GM23338 (cell line): Measurements from ENCODE around the gene CTBP2. TPM values are rescaled to one million over a fixed set of nuclear protein-coding genes. Genes with fewer than 3 reads are reported as not detected.
A peak's percentile ranks its signal among the peaks of the same experiment; 100 is the strongest.
"Not testable (repeated sequence)": the region's sequence is repeated elsewhere in the genome, so short reads cannot be mapped to it uniquely, and the experiment has no call there.

Experiments
- ATAC-seq: fragments of 200-7000 bp; cut with Tn5 transposase; 3 replicates; pipeline ENCODE4 v1.9.1; 2020
- DNase-seq: peaks from one replicate; pipeline ENCODE4 v3.0.0-alpha.2; 2015; ENCODE audit warnings: low spot score
- H2AFZ ChIP-seq: fragments of 200-600 bp; sonication (generic); 2 replicates; pipeline ENCODE4 v1.8.0; 2016; ENCODE audit warnings: antibody characterized with exemption, mild to moderate bottlenecking, moderate library complexity
- H3F3A ChIP-seq: fragments of 200-600 bp; sonication (generic); replicated peaks from 2 replicates; pipeline ENCODE4 v1.8.0; 2017; ENCODE audit warnings: antibody characterized with exemption, mixed run types, low read depth
- H3K27ac ChIP-seq: fragments of 200-600 bp; sonication (generic); 2 replicates; pipeline ENCODE4 v1.6.1; 2016; ENCODE audit warnings: low read depth
- H3K27me3 ChIP-seq: fragments of 200-600 bp; sonication (generic); 2 replicates; pipeline ENCODE4 v1.8.0; 2016; ENCODE audit warnings: mild to moderate bottlenecking, mixed run types, moderate library complexity; ENCODE audit not compliant: insufficient read depth
- H3K36me3 ChIP-seq: fragments of 200-600 bp; sonication (generic); 2 replicates; pipeline ENCODE4 v1.8.0; 2016; ENCODE audit warnings: mild to moderate bottlenecking; ENCODE audit not compliant: insufficient read depth
- H3K4me1 ChIP-seq: fragments of 200-600 bp; sonication (generic); 2 replicates; pipeline ENCODE4 v1.8.0; 2016; ENCODE audit warnings: mild to moderate bottlenecking, moderate library complexity; ENCODE audit not compliant: insufficient read depth
- H3K4me2 ChIP-seq: fragments of 200-600 bp; sonication (generic); 2 replicates; pipeline ENCODE4 v1.7.1; 2017; ENCODE audit warnings: mixed run types
- H3K4me3 ChIP-seq: fragments of 200-600 bp; sonication (generic); 2 replicates; pipeline ENCODE4 v1.6.1; 2016; ENCODE audit warnings: mixed run types
- H3K79me2 ChIP-seq: fragments of 200-600 bp; sonication (generic); replicated peaks from 2 replicates; pipeline ENCODE4 v1.8.0; 2017; ENCODE audit warnings: mild to moderate bottlenecking; ENCODE audit not compliant: insufficient read depth
- H3K9me2 ChIP-seq: fragments of 200-600 bp; sonication (generic); 2 replicates; pipeline ENCODE4 v1.8.0; 2017; ENCODE audit not compliant: insufficient read depth
- H4K20me1 ChIP-seq: fragments of 200-600 bp; sonication (generic); replicated peaks from 2 replicates; pipeline ENCODE4 v1.8.0; 2017; ENCODE audit warnings: mild to moderate bottlenecking; ENCODE audit not compliant: insufficient read depth
- H3K27ac Mint-ChIP-seq: 2 replicates; pipeline ENCODE4 v1.8.0; 2020; ENCODE audit warnings: inconsistent platforms, mild to moderate bottlenecking, moderate library complexity, mixed read lengths
- H3K27me3 Mint-ChIP-seq: 3 replicates; pipeline ENCODE4 v1.8.0; 2022; ENCODE audit warnings: low read depth, mild to moderate bottlenecking, moderate library complexity, mixed read lengths, inconsistent platforms; ENCODE audit not compliant: insufficient read depth, poor library complexity
- H3K36me3 Mint-ChIP-seq: 3 replicates; pipeline ENCODE4 v1.8.0; 2021; ENCODE audit warnings: low read depth, mild to moderate bottlenecking, inconsistent platforms, moderate library complexity, mixed read lengths
- H3K4me1 Mint-ChIP-seq: 3 replicates; pipeline ENCODE4 v1.8.0; 2020; ENCODE audit warnings: mild to moderate bottlenecking, inconsistent platforms, mixed read lengths
- H3K4me3 Mint-ChIP-seq: 3 replicates; pipeline ENCODE4 v1.8.0; 2021; ENCODE audit warnings: moderate library complexity, mild to moderate bottlenecking, inconsistent platforms, mixed read lengths
- H3K9me3 Mint-ChIP-seq: 3 replicates; pipeline ENCODE4 v1.8.0; 2020; ENCODE audit warnings: moderate library complexity, mild to moderate bottlenecking, inconsistent platforms, mixed read lengths
- CTCF ChIP-seq, 2 experiments: fragments of 200-600 bp in 1 of 2; sonication (generic) in 1 of 2; conservative IDR thresholded peaks; 2 replicates each; pipeline versions ENCODE4 v1.5.1 to v1.6.1; 2016 to 2017; ENCODE audit warnings: antibody characterized with exemption in 2 of 2, low read depth in 2 of 2, mild to moderate bottlenecking in 2 of 2, moderate library complexity in 1 of 2
- ETS1 ChIP-seq: IDR thresholded peaks from 2 replicates; pipeline ENCODE4 v1.6.1; 2016; ENCODE audit warnings: antibody characterized with exemption
- EZH2 ChIP-seq: fragments of 200-600 bp; sonication (generic); IDR thresholded peaks from one replicate; pipeline ENCODE4 v1.8.0; 2017; ENCODE audit warnings: antibody characterized with exemption, mild to moderate bottlenecking, low read depth; ENCODE audit not compliant: unreplicated experiment
- EZH2phosphoT487 ChIP-seq: fragments of 200-600 bp; sonication (generic); IDR thresholded peaks from one replicate; pipeline ENCODE4 v1.8.1; 2018; ENCODE audit warnings: antibody characterized with exemption; ENCODE audit not compliant: unreplicated experiment
- JUNB ChIP-seq: IDR thresholded peaks from one replicate; pipeline ENCODE4 v1.6.1; 2016; ENCODE audit warnings: antibody characterized with exemption; ENCODE audit not compliant: unreplicated experiment
- NANOG ChIP-seq: IDR thresholded peaks from 2 replicates; pipeline ENCODE4 v1.6.1; 2016; ENCODE audit warnings: antibody characterized with exemption, borderline replicate concordance
- POLR2AphosphoS5 ChIP-seq: IDR thresholded peaks from 2 replicates; pipeline ENCODE4 v1.6.1; 2016; ENCODE audit warnings: antibody characterized with exemption, low read depth
- REST ChIP-seq: IDR thresholded peaks from one replicate; pipeline ENCODE4 v1.6.1; 2018; ENCODE audit warnings: antibody characterized with exemption; ENCODE audit not compliant: unreplicated experiment
- STAT1 ChIP-seq: IDR thresholded peaks from one replicate; pipeline ENCODE4 v1.6.1; 2016; ENCODE audit warnings: antibody characterized with exemption; ENCODE audit not compliant: unreplicated experiment
- polyA plus RNA-seq: library from polyadenylated mRNA; unstranded; fragments of >200 nt; fragmentation: Nextera tagmentation; extraction: Ambion mirVana; gene quantifications from 2 replicates; pipeline ENCODE4 v1.2.1, GENCODE V29; 2016
- total RNA-seq: library from RNA; depleted of rRNA; stranded (reverse); fragments of >200 nt; shearing (Covaris generic); gene quantifications from 2 replicates; pipeline ENCODE4 v1.2.3, GENCODE V29; 2014

The CTBP2 gene
- total and polyA plus RNA-seq, 2 experiments from 2014 or later, result 133 to 265 TPM

DNA sequence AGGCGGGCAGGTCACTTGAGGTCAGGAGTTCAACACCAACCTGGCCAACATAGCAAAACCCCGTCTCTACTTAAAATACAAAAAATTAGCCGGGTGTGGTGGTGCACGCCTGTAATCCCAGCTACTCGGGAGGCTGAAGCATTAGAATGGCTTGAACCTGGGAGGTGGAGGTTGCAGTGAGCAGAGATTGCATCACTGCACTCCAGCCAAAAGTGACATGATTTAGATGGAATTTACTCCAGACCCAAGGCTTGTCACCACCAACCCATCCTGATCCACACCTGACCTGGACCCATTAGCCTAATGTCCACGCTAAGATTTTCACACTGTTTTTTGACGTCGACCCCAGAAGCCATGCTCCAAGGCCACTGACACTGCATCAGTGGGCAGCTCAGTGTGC is 101.0 kb downstream of the CTBP2 start:
- not testable (repeated sequence) for H3K27ac ChIP-seq, H3K4me3 ChIP-seq, H3F3A ChIP-seq, H3K4me2 ChIP-seq, H2AFZ ChIP-seq, H3K36me3 ChIP-seq, DNase-seq, ATAC-seq, H3K9me3 Mint-ChIP-seq, H3K27me3 ChIP-seq, H3K4me3 Mint-ChIP-seq, H3K9me2 ChIP-seq
- peaks cover 34% of the 10 kb centered on the region for H3K27me3 Mint-ChIP-seq
- TF ChIP-seq POLR2AphosphoS5, result 0 out of 2 replicates have a peak, but pooled peaks have one; percentile 21
- peaks cover 93% of the 10 kb centered on the region for H3K4me1 Mint-ChIP-seq
- peak overlapping the region; percentile 36; the same call in 1 of the 2 replicates for H3K27ac Mint-ChIP-seq
- Histone ChIP-seq H4K20me1 (peaks cover 97% of the 10 kb centered on the region), H3K4me1 (peaks cover 76% of the 10 kb centered on the region), H3K79me2 (peaks cover 100% of the 10 kb centered on the region)
- H3K36me3 Mint-ChIP-seq, result peaks cover 84% of the 10 kb centered on the region

DNA sequence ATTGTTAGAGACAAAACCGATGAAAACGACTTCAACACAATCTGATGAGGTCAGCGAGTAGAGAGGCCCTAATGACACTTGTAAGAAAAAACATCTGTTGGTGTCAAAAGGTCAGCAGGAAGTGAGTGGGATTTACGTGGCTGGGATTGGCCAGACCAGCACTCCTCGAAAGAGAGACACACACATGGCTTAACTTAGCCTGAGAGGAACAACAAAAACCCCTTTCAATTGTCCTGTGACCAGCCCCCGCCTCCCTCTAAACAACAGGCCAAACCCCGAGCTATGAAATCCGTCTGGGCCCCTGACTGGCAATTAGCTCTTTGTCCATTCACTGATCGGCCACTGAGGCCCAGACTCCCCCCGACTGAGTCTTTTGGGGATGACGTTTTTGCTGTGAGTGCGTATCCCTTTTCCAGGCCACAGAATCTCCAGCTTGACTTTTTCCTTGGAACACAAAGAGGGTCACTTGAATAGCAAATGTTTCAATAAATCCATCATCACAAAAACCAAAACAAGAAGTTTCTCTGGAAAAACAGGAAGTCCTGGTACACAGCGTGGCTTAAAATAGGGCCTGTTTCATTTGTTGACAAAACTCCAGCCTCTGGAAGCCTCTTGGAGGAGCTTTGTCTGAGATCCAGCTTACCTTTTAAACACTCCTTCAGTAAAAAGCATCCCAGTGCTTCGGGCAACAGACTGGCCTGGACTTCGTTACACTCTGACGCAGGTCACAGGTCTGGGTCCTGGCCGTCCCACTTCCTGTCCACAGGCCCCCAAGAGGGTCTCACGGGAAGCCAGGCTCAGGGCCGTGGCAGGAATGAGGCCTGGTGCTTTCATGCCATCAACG is 103.0 kb downstream of the CTBP2 start:
- H2AFZ ChIP-seq, result no peak overlapping the region
- H4K20me1 ChIP-seq, result peaks cover 97% of the 10 kb centered on the region
- ATAC-seq (peak; percentile 4; the same call in 1 of the 3 replicates), DNase-seq (no peak)
- peak overlapping the region; percentile 40; the same call in 1 of the 2 replicates for H3K4me2 ChIP-seq
- Mint-ChIP-seq H3K27me3 (peaks cover 35% of the 10 kb centered on the region), H3K36me3 (peaks cover 83% of the 10 kb centered on the region), H3K27ac (peak overlapping the region; percentile 57), H3K4me3 (no peak overlapping the region; the same call in 2 of the 3 replicates), H3K9me3 (no peaks in the 10 kb centered on the region; the same call in 2 of the 3 replicates), H3K4me1 (peaks cover 92% of the 10 kb centered on the region)
- H3K27ac ChIP-seq, result 0 out of 2 replicates have a peak overlapping the region, but pooled peaks have one; percentile 59
- peaks cover 78% of the 10 kb centered on the region for H3K4me1 ChIP-seq
- H3K9me2 ChIP-seq, result no peaks in the 10 kb centered on the region
- no peak overlapping the region for H3K4me3 ChIP-seq
- H3K36me3 ChIP-seq, result no peaks in the 10 kb centered on the region
- H3K79me2 ChIP-seq, result peaks cover 100% of the 10 kb centered on the region
- H3F3A ChIP-seq, result 0 out of 2 replicates have a peak, but pooled peaks cover 3% of the 10 kb centered on the region
- H3K27me3 ChIP-seq, result no peaks in the 10 kb centered on the region
- TF ChIP-seq JUNB, result no peak
- TF ChIP-seq NANOG, result no peak
- no peak for TF ChIP-seq ETS1
- TF ChIP-seq EZH2, result no peak
- TF ChIP-seq CTCF (conservative IDR thresholded peaks at IDR 0.05; ENCODE audit: low read depth in 2 of 2), result no peak
- no peak for TF ChIP-seq STAT1
- TF ChIP-seq REST, result no peak
- no peak for TF ChIP-seq EZH2phosphoT487
